Adrenal gland (tissue), 19 donors: ENCODE measurements around the gene PLAAT1. TPM values are rescaled to one million over a fixed set of nuclear protein-coding genes. Genes with fewer than 3 reads are reported as not detected.

Source experiments
- DNase-seq, 7 donors: peaks; one replicate each; pipeline ENCODE4 v3.0.0-alpha.2; 2019 to 2020
- H3K27ac ChIP-seq, 5 donors: fragments of 200-600 bp; sonication (generic) in 4 of 5; 1 replicate in 3 of 5; 2 replicates in 2 of 5; pipeline versions ENCODE4 v1.5.1 to v1.8.0; 2016 to 2020; ENCODE audit warnings: mild to moderate bottlenecking in 1 of 5
- H3K27me3 ChIP-seq: fragments of 200-600 bp; 2 replicates; pipeline ENCODE4 v1.8.0; 2021
- H3K36me3 ChIP-seq, 2 donors: fragments of 200-600 bp; replicated peaks in 1 of 2; 1 replicate in 1 of 2; 2 replicates in 1 of 2; pipeline versions ENCODE4 v1.5.1 to v1.8.0; 2018 to 2022
- H3K4me1 ChIP-seq, 2 donors: fragments of 200-600 bp; replicated peaks in 1 of 2; 1 replicate in 1 of 2; 2 replicates in 1 of 2; pipeline versions ENCODE4 v1.5.1 to v1.8.0; 2018 to 2021
- H3K4me3 ChIP-seq, 4 donors: fragments of 200-600 bp; sonication (generic) in 3 of 4; one replicate each; pipeline ENCODE4 v1.5.1; 2016 to 2018
- H3K9me3 ChIP-seq, 3 donors: fragments of 200-600 bp; sonication (generic) in 1 of 3; replicated peaks in 1 of 3; 1 replicate in 2 of 3; 2 replicates in 1 of 3; pipeline versions ENCODE4 v1.5.1 to v1.8.0; 2016 to 2021
- POLR2A ChIP-seq, 2 donors: fragments of 450-650 bp; IDR thresholded peaks; one replicate each; pipeline ENCODE4 v1.6.1; 2017; ENCODE audit warnings: antibody characterized with exemption in 2 of 2, mild to moderate bottlenecking in 2 of 2, moderate library complexity in 1 of 2
- WGBS, 4 donors: extraction: QIAGEN DNeasy Blood & Tissue Kit in 2 of 4; methylation state at CpG; one replicate each; pipeline versions ENCODE4 v1.1.5 to v1.1.7; 2013 to 2017; 5-methylcytosine and 5-hydroxymethylcytosine counted together
- intact Hi-C, 2 donors: fragments of 100-400 bp; cut with DNase I; formaldehyde crosslinking; loops; one replicate each; pipeline versions ENCODE4 v1.14.1 to v1.15.0; 2022 to 2023
- long read RNA-seq, 10 donors: library from polyadenylated mRNA in 3 of 10; unstranded in 2 of 10; stranded (forward) in 1 of 10; transcript quantifications; one replicate each; pipeline ENCODE4 v2.0.0 and lab custom pipeline, GENCODE V29; 2021 to 2026
- polyA plus RNA-seq, 3 donors: library from polyadenylated mRNA; stranded (reverse); fragments of 200-250 nt in 2 of 3; fragments of 350-450 nt in 1 of 3; fragmentation: Illumina TruSeq in 1 of 3; extraction: RNeasy Lipid Tissue Mini Kit (QIAGEN cat#74804) in 1 of 3; gene quantifications; one replicate each; pipeline ENCODE4 v1.2.3, GENCODE V29; 2013 to 2014
- total RNA-seq, 9 donors: library from RNA; depleted of rRNA in 4 of 9; stranded (reverse); fragments of >200 nt in 4 of 9; fragments of 120-200 nt in 1 of 9; fragmentation: NEBNext Ultra II Directional in 1 of 9; extraction: Animal tissue kit (Norgen Biotek cat#: 25700) in 1 of 9; gene quantifications; one replicate each; pipeline versions ENCODE4 v1.1.0 to v1.2.4, GENCODE V29; 2013 to 2023
- TF ChIP-seq, protein P1 (sequence below), 6 experiments: fragments of 450-650 bp in 4 of 6; fragments of 200-600 bp in 2 of 6; sonication (generic) in 1 of 6; IDR thresholded peaks; 1 replicate in 5 of 6; 2 replicates in 1 of 6; pipeline versions ENCODE4 v1.5.1 to v1.8.0; 2016 to 2021; ENCODE audit warnings: antibody characterized with exemption in 6 of 6, mild to moderate bottlenecking in 2 of 6, moderate library complexity in 1 of 6
- donor health status: healthy with polysubstance abuse.
- donor health status: Bipolar disorder and iron deficiency.
- donor health status: DM: yes; HTN: yes; CAD: no.
- donor health status: DM: no; HTN: no; CAD: no.
- donor health status: DM: no; HTN: no; CAD: no.
- donor health status: DM: yes; HTN: yes; CAD: no.

Gene PLAAT1
- total RNA-seq (1 to 10 TPM; 1.0 to 8.6 (median 2.5) TPM), polyA plus RNA-seq (1 to 10 TPM in 2 of 3 donors, under 1 TPM in 1; 0.84 to 5.6 (median 4.0) TPM)
- long read RNA-seq, donor 1, transcript HRASLS-201 (4 exons, 1,066 nt): major isoform, 7 of 7 reads
- long read RNA-seq, donor 1, partial matches to known transcripts: 0 of 7 reads
- long read RNA-seq, donor 1, other reads (novel, unspliced or antisense): 0 of 7 reads
- long read RNA-seq, donor 2, partial matches to known transcripts: 0 of 2 reads
- long read RNA-seq, donor 2, other reads (novel, unspliced or antisense): 0 of 2 reads
- long read RNA-seq, donor 3, partial matches to known transcripts: 0 of 1 reads
- long read RNA-seq, donor 3, other reads (novel, unspliced or antisense): 0 of 1 reads
- long read RNA-seq, donor 4, partial matches to known transcripts: 1 of 6 reads
- long read RNA-seq, donor 4, other reads (novel, unspliced or antisense): 1 of 6 reads
- long read RNA-seq, donor 5, transcript HRASLS-201 (4 exons, 1,066 nt): major isoform, 5 of 7 reads
- long read RNA-seq, donor 5, partial matches to known transcripts: 0 of 7 reads
- long read RNA-seq, donor 5, other reads (novel, unspliced or antisense): 2 of 7 reads
- long read RNA-seq, donor 6, partial matches to known transcripts: 0 of 4 reads
- long read RNA-seq, donor 6, other reads (novel, unspliced or antisense): 0 of 4 reads
- long read RNA-seq, donor 7, partial matches to known transcripts: 0 of 1 reads
- long read RNA-seq, donor 7, other reads (novel, unspliced or antisense): 0 of 1 reads
- long read RNA-seq, donor 8, partial matches to known transcripts: 0 of 1 reads
- long read RNA-seq, donor 8, other reads (novel, unspliced or antisense): 0 of 1 reads
- long read RNA-seq, donor 9, partial matches to known transcripts: 0 of 1 reads
- long read RNA-seq, donor 9, other reads (novel, unspliced or antisense): 0 of 1 reads
- long read RNA-seq, donor 10, partial matches to known transcripts: 0 of 1 reads
- long read RNA-seq, donor 10, other reads (novel, unspliced or antisense): 0 of 1 reads

DNA sequence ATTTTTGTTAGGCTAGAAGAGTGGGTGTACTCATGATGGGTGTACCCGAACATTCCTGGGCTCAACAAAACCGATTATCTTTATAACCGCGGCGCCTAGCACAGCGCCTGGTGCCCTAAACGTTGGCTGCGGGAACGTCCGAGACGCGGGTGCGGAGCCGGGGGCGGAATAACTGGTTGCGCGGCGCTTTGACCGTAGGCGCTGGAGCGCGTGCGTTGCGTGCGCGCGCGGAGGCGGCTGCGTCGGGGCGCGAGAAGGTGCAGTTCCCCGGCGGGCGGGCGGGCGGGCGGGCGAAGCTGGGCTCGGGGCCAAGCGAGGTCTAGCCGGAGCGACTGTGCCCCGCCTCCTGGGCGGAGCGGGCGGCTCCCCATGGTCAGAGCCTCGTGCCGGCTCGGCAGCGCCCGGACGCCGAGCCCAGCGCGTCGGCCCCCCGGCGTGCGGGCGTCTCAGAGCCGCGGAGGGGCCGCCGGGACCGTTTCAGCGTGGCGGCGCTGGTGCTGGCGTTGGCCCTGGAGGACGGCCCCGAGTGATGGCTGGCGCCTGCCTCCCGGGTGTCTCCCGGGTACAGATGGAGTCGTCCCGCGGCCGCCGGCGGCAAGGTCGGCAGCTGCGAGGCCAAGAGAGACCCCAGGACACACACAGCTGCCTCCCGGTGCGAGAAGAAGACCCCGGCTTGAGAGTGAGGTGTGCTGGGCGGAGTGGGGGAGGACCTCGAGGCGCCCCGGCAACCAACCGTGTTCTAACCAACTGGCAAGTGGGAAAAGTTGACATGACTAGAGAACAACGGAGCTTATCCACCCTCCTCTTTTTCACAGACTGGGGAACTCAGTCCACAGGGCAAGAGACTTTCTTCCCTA, at the start of gene PLAAT1:
Gene PLAAT1, plus strand, starts transcription at position 373 of the 857 bp plus-strand sequence. CDS start 14,429 bp downstream, outside the sequence.
- peak; percentile 59 to 82 (median 74) for DNase-seq
- intact Hi-C loops: no loop called here
- TF ChIP-seq, protein P1, sequence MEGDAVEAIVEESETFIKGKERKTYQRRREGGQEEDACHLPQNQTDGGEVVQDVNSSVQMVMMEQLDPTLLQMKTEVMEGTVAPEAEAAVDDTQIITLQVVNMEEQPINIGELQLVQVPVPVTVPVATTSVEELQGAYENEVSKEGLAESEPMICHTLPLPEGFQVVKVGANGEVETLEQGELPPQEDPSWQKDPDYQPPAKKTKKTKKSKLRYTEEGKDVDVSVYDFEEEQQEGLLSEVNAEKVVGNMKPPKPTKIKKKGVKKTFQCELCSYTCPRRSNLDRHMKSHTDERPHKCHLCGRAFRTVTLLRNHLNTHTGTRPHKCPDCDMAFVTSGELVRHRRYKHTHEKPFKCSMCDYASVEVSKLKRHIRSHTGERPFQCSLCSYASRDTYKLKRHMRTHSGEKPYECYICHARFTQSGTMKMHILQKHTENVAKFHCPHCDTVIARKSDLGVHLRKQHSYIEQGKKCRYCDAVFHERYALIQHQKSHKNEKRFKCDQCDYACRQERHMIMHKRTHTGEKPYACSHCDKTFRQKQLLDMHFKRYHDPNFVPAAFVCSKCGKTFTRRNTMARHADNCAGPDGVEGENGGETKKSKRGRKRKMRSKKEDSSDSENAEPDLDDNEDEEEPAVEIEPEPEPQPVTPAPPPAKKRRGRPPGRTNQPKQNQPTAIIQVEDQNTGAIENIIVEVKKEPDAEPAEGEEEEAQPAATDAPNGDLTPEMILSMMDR (IDR thresholded peaks at IDR 0.05): peak in 1 of 6 experiments; percentile 5
- TF ChIP-seq POLR2A (IDR thresholded peaks at IDR 0.05): peak in 1 of 2 donors; percentile 54
- H3K27ac ChIP-seq: peak within 1 kb of the TSS in 3 of 5 donors; percentile 45 to 67 (median 61)
- no peaks in the 10 kb centered on the region for H3K36me3 ChIP-seq
- no peaks in the 10 kb centered on the region for H3K4me1 ChIP-seq
- H3K9me3 ChIP-seq: no peaks in the 10 kb centered on the region
- H3K27me3 ChIP-seq: no peaks in the 10 kb centered on the region
- peak within 1 kb of the TSS in 2 of 4 donors; percentile 35 to 68 for H3K4me3 ChIP-seq
- WGBS, 4 donors: 1 to 6% (median 2%) methylated on average over 11 to 93 of the region's 93 CpGs

DNA sequence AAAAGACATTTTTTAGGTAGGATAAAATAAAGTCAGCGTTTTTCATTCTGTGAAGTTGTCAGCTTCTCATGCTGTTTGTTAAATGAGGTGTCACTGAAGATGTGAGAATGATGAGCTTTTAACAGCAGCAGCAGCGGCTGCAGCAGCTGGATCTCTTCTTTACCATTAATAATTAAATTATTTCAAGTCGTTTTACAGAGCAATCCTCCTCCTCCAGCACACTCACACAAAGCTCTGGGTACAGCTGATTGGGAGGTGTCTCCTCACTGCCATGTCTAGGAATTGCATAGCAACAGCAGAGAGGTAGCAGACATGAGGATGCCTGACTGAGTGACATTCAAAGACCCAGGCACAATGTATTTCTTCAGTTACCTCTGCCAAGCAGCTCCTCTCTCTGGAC, 46.7 kb upstream of the PLAAT1 start:
- H3K27me3 ChIP-seq: no peaks in the 10 kb centered on the region
- no peaks in the 10 kb centered on the region for H3K36me3 ChIP-seq
- no peak overlapping the region for H3K27ac ChIP-seq
- TF ChIP-seq, protein P1 (IDR thresholded peaks at IDR 0.05): no peak
- no peak for TF ChIP-seq POLR2A (IDR thresholded peaks at IDR 0.05)
- no peak overlapping the region for H3K4me3 ChIP-seq
- no peak for DNase-seq
- no peaks in the 10 kb centered on the region for H3K9me3 ChIP-seq
- intact Hi-C loops: loop anchor here in 1 of 2 donors (5.0 kb wide), 1 partner anchor 378 kb away; no protein-coding TSS in a partner anchor
- no peaks in the 10 kb centered on the region for H3K4me1 ChIP-seq
- 30 to 41% (median 37%) methylated on average over 3 of the region's 3 CpGs for WGBS, 4 donors

DNA sequence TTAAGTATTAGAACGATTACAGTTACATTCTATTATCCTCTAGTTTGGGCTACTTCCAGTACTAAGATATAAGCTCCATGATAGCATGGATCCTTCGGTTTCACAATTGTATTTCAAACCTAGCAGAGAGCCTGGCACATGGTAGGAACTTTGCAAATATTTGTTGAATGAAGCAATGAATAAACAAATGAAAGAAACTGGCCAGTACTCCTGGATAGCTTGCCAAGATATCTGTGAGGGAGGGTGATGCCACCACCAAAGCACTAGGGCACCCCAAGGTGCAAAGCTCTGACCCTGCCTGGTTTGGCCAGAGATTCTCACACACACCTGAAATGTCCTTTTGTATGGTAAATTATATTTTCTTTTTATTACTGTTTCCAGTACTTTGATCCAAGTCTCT, 44.3 kb upstream of the PLAAT1 start:
- no peak for DNase-seq
- no peaks in the 10 kb centered on the region for H3K36me3 ChIP-seq
- no peaks in the 10 kb centered on the region for H3K9me3 ChIP-seq
- no peaks in the 10 kb centered on the region for H3K27me3 ChIP-seq
- H3K4me1 ChIP-seq: no peaks in the 10 kb centered on the region
- H3K27ac ChIP-seq: no peak overlapping the region
- TF ChIP-seq, protein P1 (IDR thresholded peaks at IDR 0.05): no peak
- TF ChIP-seq POLR2A (IDR thresholded peaks at IDR 0.05): no peak
- no peak overlapping the region for H3K4me3 ChIP-seq
- 76 to 90% (median 81%) methylated on average over 2 of the region's 2 CpGs for WGBS, 4 donors
- intact Hi-C loops: no loop called here
